Gastrocnemius medialis (tissue), 4 donors: ENCODE measurements around the gene DIPK1A.

Experiments used
- CTCF ChIP-seq, 5 experiments: fragments of 450-650 bp in 3 of 5; fragments of 200-600 bp in 2 of 5; sonication (generic) in 2 of 5; IDR thresholded peaks in 4 of 5; conservative IDR thresholded peaks in 1 of 5; 1 replicate in 4 of 5; 2 replicates in 1 of 5; pipeline ENCODE4 v1.5.1; 2016 to 2019; ENCODE audit warnings: antibody characterized with exemption in 5 of 5, mild to moderate bottlenecking in 3 of 5, moderate library complexity in 3 of 5
- POLR2A ChIP-seq, 2 donors: fragments of 450-650 bp; IDR thresholded peaks; one replicate each; pipeline ENCODE4 v1.6.1; 2017; ENCODE audit warnings: antibody characterized with exemption in 2 of 2, mild to moderate bottlenecking in 2 of 2, moderate library complexity in 2 of 2

GRCh38 chr1:92940541-92940940 lies 20.7 kb downstream of the DIPK1A start:
- TF ChIP-seq CTCF (IDR thresholded peaks at IDR 0.05 in 4 of 5, conservative IDR thresholded peaks at IDR 0.05 in 1 of 5) (no peak), POLR2A (IDR thresholded peaks at IDR 0.05) (no peak)
